ENCODE data around the gene IPO13. TPM values are rescaled to one million over a fixed set of nuclear protein-coding genes. Genes with fewer than 3 reads are reported as not detected.

IPO13 gene
- total RNA-seq, 1 donor, result 2.3 TPM

DNA sequence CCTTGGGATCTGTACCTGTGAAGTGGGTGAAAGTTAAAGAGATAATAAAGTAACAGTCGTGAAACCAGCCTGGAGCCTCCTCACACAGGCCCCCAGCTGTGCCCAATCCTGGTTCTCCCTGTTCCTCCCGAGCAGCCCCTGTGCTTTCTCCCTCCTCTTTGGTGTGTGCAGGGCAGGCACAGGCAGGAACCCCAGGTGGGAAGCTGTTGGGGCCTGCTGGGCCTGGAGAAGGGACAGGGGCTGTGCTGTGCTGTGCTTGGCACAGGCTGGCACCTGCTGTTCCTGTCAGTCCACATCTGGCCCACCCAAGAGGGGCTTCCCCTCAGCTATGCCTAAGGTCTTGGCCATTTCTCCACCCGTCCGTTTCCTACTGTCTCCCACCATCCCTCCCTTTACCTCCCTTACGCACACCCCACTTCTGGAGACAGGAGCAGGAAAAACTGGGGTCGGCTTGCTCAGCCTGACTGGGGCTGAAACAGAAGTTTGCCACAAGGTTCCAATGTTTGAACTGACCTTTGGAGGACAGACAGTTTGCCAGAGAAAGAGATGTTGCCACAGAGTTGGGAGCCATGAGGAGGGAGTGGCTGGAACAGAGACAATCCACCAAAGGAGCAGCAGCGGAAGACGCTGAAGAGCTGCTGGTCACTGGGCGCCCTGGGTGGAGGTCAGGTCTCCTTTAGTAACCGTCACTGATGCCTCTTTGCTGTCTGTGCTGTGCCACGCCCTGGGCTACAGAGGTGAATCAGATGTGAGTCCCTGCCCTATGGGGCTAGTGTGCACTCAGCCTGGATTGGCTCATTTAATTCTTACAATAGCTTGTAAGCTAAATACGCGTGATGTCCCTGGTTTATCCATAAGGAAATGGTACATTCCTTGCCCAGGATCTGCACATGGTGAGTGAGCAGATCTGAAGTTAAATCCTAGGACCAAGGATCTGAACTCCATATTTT, 31.9 kb upstream of the IPO13 start:
- Histone ChIP-seq H3K4me3 (ENCODE audit: low read length) (no peak overlapping the region), H3K27me3 (ENCODE audit: insufficient read depth, low read length) (no peaks in the 10 kb centered on the region), H3K4me1 (ENCODE audit: insufficient read depth, low read length) (no peaks in the 10 kb centered on the region), H3K9me3 (ENCODE audit: low read depth, low read length) (no peaks in the 10 kb centered on the region)

GRCh38 chr1:43919906-43920305, 26.8 kb upstream of the IPO13 start:
- Histone ChIP-seq H3K27me3 (ENCODE audit: insufficient read depth, low read length) (no peaks in the 10 kb centered on the region), H3K4me1 (ENCODE audit: insufficient read depth, low read length) (no peaks in the 10 kb centered on the region), H3K9me3 (ENCODE audit: low read depth, low read length) (no peaks in the 10 kb centered on the region), H3K4me3 (ENCODE audit: low read length) (no peak overlapping the region)

GRCh38 chr1:43921022-43921421, 25.7 kb upstream of the IPO13 start:
- no peaks in the 10 kb centered on the region for H3K27me3 ChIP-seq (ENCODE audit: insufficient read depth, low read length)
- no peak overlapping the region for H3K4me3 ChIP-seq (ENCODE audit: low read length)
- H3K4me1 ChIP-seq (ENCODE audit: insufficient read depth, low read length), result no peaks in the 10 kb centered on the region
- no peaks in the 10 kb centered on the region for H3K9me3 ChIP-seq (ENCODE audit: low read depth, low read length)

DNA sequence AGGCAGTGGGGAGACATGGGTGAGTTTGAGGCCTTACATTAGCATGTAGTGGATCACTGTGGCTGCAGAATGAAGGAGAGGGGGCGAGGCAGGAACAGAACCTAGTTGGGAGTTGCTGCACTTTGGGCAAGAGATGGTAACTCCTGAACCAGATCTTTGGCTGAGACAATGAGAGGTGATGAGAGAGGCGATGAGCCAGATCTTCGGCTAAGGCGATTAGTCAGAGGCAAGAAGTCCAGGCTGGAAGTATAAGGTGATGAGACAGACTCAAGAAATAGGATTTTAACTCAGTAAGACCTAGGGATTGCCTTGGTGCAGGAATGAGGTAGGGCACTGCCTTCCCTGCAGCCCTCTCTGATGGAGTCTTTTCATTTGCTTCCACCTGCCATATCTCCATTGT, 22.2 kb upstream of the IPO13 start:
- Histone ChIP-seq H3K27me3 (ENCODE audit: insufficient read depth, low read length) (no peaks in the 10 kb centered on the region), H3K4me1 (ENCODE audit: insufficient read depth, low read length) (no peaks in the 10 kb centered on the region), H3K9me3 (ENCODE audit: low read depth, low read length) (no peaks in the 10 kb centered on the region), H3K4me3 (ENCODE audit: low read length) (no peak overlapping the region)

DNA sequence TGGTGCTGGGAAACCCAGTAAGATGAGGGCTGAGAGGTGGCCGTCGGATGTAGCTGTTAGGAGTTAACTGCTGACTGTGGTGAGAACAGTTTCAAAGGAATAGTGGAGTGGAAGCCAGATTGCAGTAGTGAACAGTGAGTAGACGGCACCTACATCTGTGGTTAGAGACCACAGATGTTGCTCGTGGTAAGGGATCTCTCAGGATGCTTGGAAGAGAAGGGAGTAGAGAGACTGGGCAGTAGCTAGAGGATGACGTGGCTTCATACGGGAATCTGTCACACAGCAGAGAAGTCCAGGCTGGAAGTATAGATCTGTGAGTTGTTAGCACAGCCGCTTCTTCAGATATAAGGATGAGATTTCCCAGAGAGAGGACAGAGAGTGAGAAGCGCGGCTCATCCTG, 20.9 kb upstream of the IPO13 start:
- Histone ChIP-seq H3K4me3 (ENCODE audit: low read length) (no peak overlapping the region), H3K9me3 (ENCODE audit: low read depth, low read length) (no peaks in the 10 kb centered on the region), H3K27me3 (ENCODE audit: insufficient read depth, low read length) (no peaks in the 10 kb centered on the region), H3K4me1 (ENCODE audit: insufficient read depth, low read length) (no peaks in the 10 kb centered on the region)

GRCh38 chr1:43930168-43930948, 16.4 kb upstream of the IPO13 start:
- peaks cover 18% of the 10 kb centered on the region for H3K4me1 ChIP-seq (ENCODE audit: insufficient read depth, low read length)
- H3K27me3 ChIP-seq (ENCODE audit: insufficient read depth, low read length), result peaks cover 11% of the 10 kb centered on the region

GRCh38 chr1:43930949-43931275, 15.8 kb upstream of the IPO13 start:
- peaks cover 23% of the 10 kb centered on the region for H3K4me1 ChIP-seq (ENCODE audit: insufficient read depth, low read length)
- H3K4me3 ChIP-seq (ENCODE audit: low read length), result no peak overlapping the region

More at GRCh38 chr1:43930168-43930948, 16.4 kb upstream of the IPO13 start:
- H3K9me3 ChIP-seq (ENCODE audit: low read depth, low read length), result no peaks in the 10 kb centered on the region
- no peak overlapping the region for H3K4me3 ChIP-seq (ENCODE audit: low read length)

GRCh38 chr1:43931711-43932660, 14.8 kb upstream of the IPO13 start:
- no peak overlapping the region for H3K4me3 ChIP-seq (ENCODE audit: low read length)

More at GRCh38 chr1:43930949-43931275, 15.8 kb upstream of the IPO13 start:
- peaks cover 16% of the 10 kb centered on the region for H3K27me3 ChIP-seq (ENCODE audit: insufficient read depth, low read length)
- H3K9me3 ChIP-seq (ENCODE audit: low read depth, low read length), result no peaks in the 10 kb centered on the region

DNA sequence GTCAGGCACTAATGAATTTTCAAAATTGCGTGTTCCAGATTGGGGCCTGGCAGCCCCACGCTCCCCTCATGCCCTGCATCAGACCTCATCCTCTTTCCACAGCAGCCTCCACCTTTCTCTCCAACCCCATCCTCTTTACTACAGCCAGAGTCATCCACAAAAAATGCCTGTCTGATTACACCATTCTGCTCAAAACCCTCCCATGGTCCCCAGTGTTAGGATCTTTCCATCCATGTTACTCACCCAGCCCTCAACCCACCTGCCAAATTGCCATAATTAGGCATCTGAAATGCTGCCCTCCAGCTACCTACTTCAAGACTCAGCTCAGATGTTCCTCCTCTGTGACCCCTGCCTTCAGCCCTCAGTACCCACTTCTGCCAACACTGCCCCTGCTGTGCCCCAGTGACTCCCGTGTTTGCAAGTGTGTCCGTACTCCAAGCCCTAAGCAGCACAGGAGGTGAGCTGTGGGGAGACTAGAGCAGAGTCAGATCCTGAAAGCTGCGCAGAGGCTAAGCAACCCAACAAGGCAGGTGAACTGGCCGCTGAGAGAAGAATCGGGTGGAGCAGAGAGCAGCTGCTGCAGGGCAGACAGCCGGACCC, 13.9 kb upstream of the IPO13 start:
- H3K4me3 ChIP-seq (ENCODE audit: low read length), result no peak overlapping the region
- H3K4me1 ChIP-seq (ENCODE audit: insufficient read depth, low read length), result peaks cover 30% of the 10 kb centered on the region
- no peaks in the 10 kb centered on the region for H3K9me3 ChIP-seq (ENCODE audit: low read depth, low read length)
- H3K27me3 ChIP-seq (ENCODE audit: insufficient read depth, low read length), result peaks cover 16% of the 10 kb centered on the region

More at GRCh38 chr1:43931711-43932660, 14.8 kb upstream of the IPO13 start:
- peaks cover 30% of the 10 kb centered on the region for H3K4me1 ChIP-seq (ENCODE audit: insufficient read depth, low read length)
- no peaks in the 10 kb centered on the region for H3K9me3 ChIP-seq (ENCODE audit: low read depth, low read length)
- H3K27me3 ChIP-seq (ENCODE audit: insufficient read depth, low read length), result peaks cover 16% of the 10 kb centered on the region

DNA sequence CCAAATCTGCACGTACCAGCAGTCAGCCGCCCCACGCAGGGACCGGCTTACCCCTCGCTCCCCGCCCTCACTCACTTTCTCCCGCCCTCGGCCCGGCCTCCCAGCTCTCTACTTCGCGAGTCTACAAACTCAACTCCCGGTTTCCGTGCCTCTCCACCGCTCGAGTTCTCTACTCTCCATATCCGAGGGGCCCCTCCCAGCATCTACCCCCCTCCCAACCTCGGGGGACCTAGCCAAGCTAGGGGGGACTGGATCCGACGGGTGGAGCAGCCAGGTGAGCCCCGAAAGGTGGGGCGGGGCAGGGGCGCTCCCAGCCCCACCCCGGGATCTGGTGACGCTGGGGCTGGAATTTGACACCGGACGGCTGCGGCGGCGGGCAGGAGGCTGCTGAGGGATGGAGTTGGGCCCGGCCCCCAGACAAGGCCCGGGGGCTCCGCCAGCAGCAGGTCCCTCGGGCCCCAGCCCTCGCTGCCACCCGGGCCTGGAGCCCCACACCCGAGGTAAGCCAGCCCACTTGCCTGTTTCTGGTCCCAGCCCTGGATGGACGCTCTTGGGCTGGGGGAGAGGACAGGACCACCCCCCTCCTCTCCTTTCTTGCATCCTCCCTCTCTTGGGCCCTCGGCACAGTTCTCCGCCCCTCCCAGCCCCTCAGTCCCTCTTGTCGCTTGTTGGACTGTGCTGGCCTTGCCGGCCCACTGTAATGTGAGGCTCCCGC, 13.2 kb upstream of the IPO13 start, which contains the start of gene ARTN:
TSS of gene ARTN (plus strand) at position 416 of the 715 bp plus-strand sequence. CDS start 1,856 bp downstream, outside the sequence.
- Histone ChIP-seq H3K4me3 (ENCODE audit: low read length) (no peak within 1 kb of the TSS), H3K27me3 (ENCODE audit: insufficient read depth, low read length) (peaks cover 16% of the 10 kb centered on the region), H3K9me3 (ENCODE audit: low read depth, low read length) (no peaks in the 10 kb centered on the region), H3K4me1 (ENCODE audit: insufficient read depth, low read length) (peaks cover 30% of the 10 kb centered on the region)

- H3K4me3 ChIP-seq (ENCODE audit: low read length), result no peak overlapping the region
Observed at GRCh38 chr1:43934101-43934985, 12.4 kb upstream of the IPO13 start.

GRCh38 chr1:43934986-43935324, 11.8 kb upstream of the IPO13 start:
- Histone ChIP-seq H3K27me3 (ENCODE audit: insufficient read depth, low read length) (peaks cover 16% of the 10 kb centered on the region), H3K4me1 (ENCODE audit: insufficient read depth, low read length) (peaks cover 32% of the 10 kb centered on the region), H3K4me3 (ENCODE audit: low read length) (no peak overlapping the region), H3K9me3 (ENCODE audit: low read depth, low read length) (no peaks in the 10 kb centered on the region)

More at GRCh38 chr1:43934101-43934985, 12.4 kb upstream of the IPO13 start:
- Histone ChIP-seq H3K4me1 (ENCODE audit: insufficient read depth, low read length) (peaks cover 30% of the 10 kb centered on the region), H3K9me3 (ENCODE audit: low read depth, low read length) (no peaks in the 10 kb centered on the region), H3K27me3 (ENCODE audit: insufficient read depth, low read length) (peaks cover 16% of the 10 kb centered on the region)
